ENCODE results near the gene TOP2A. TPM values are rescaled to one million over a fixed set of nuclear protein-coding genes. Genes with fewer than 3 reads are reported as not detected.
"Not testable (repeated sequence)": the region's sequence is repeated elsewhere in the genome, so short reads cannot be mapped to it uniquely, and the experiment has no call there.

Gene TOP2A
- total RNA-seq, 1 experiment from 2014 or later, result 1,672 TPM

- H3K9me3 Mint-ChIP-seq (ENCODE audit: low read depth, unreplicated experiment), result peaks cover 24% of the 10 kb centered on the region
- H3K27ac Mint-ChIP-seq (ENCODE audit: unreplicated experiment), result peak overlapping the region; percentile 14
- CTCF ChIA-PET, result interaction anchor here (0.6 to 2.7 kb wide), 20 partner anchors 9 to 719 kb away, joined by 3 to 13 read pairs (median 5); partner anchors contain the start of genes KRT25, TOP2A and WIPF2
- H3K4me1 Mint-ChIP-seq (ENCODE audit: low read depth, unreplicated experiment), result peaks cover 25% of the 10 kb centered on the region
- H3K4me3 Mint-ChIP-seq (ENCODE audit: low read depth, unreplicated experiment), result no peak overlapping the region
- H3K27me3 Mint-ChIP-seq (ENCODE audit: unreplicated experiment), result no peaks in the 10 kb centered on the region
- TF ChIP-seq, protein P1, sequence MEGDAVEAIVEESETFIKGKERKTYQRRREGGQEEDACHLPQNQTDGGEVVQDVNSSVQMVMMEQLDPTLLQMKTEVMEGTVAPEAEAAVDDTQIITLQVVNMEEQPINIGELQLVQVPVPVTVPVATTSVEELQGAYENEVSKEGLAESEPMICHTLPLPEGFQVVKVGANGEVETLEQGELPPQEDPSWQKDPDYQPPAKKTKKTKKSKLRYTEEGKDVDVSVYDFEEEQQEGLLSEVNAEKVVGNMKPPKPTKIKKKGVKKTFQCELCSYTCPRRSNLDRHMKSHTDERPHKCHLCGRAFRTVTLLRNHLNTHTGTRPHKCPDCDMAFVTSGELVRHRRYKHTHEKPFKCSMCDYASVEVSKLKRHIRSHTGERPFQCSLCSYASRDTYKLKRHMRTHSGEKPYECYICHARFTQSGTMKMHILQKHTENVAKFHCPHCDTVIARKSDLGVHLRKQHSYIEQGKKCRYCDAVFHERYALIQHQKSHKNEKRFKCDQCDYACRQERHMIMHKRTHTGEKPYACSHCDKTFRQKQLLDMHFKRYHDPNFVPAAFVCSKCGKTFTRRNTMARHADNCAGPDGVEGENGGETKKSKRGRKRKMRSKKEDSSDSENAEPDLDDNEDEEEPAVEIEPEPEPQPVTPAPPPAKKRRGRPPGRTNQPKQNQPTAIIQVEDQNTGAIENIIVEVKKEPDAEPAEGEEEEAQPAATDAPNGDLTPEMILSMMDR (IDR thresholded peaks at IDR 0.05; ENCODE audit: unreplicated experiment), result no peak
- intact Hi-C loops (cut with micrococcal nuclease; ENCODE audit: unreplicated experiment), result loop anchor here (2.0 to 10.0 kb wide), 3 partner anchors 173 to 365 kb away; no protein-coding TSS in a partner anchor
- BruUV-seq (replicated peaks), result no TSS peak
- DNase-seq, result no peak
- peaks cover 6% of the 10 kb centered on the region for H3K36me3 Mint-ChIP-seq (ENCODE audit: insufficient read depth, unreplicated experiment)
These were observed 45.7 kb downstream of the TOP2A start for GRCh38 chr17:40372031-40372430.

GRCh38 chr17:40371261-40371929 is 46.3 kb downstream of the TOP2A start:
- Mint-ChIP-seq H3K27ac (ENCODE audit: unreplicated experiment) (no peak overlapping the region), H3K36me3 (ENCODE audit: insufficient read depth, unreplicated experiment) (peaks cover 6% of the 10 kb centered on the region), H3K27me3 (ENCODE audit: unreplicated experiment) (no peaks in the 10 kb centered on the region), H3K9me3 (ENCODE audit: low read depth, unreplicated experiment) (peaks cover 24% of the 10 kb centered on the region), H3K4me3 (ENCODE audit: low read depth, unreplicated experiment) (no peak overlapping the region), H3K4me1 (ENCODE audit: low read depth, unreplicated experiment) (peaks cover 25% of the 10 kb centered on the region)
- CTCF ChIA-PET, result interaction anchor here (0.7 to 2.7 kb wide), 14 partner anchors 9 to 910 kb away, joined by 3 to 13 read pairs (median 5); partner anchors contain the start of genes CDK12 and TOP2A
- DNase-seq, result no peak
- TF ChIP-seq, protein P1 (IDR thresholded peaks at IDR 0.05; ENCODE audit: unreplicated experiment), result no peak
- BruUV-seq (replicated peaks), result no TSS peak
- intact Hi-C loops (cut with micrococcal nuclease; ENCODE audit: unreplicated experiment), result loop anchor here (5.0 to 10.0 kb wide), 2 partner anchors 323 to 364 kb away; no protein-coding TSS in a partner anchor

DNA sequence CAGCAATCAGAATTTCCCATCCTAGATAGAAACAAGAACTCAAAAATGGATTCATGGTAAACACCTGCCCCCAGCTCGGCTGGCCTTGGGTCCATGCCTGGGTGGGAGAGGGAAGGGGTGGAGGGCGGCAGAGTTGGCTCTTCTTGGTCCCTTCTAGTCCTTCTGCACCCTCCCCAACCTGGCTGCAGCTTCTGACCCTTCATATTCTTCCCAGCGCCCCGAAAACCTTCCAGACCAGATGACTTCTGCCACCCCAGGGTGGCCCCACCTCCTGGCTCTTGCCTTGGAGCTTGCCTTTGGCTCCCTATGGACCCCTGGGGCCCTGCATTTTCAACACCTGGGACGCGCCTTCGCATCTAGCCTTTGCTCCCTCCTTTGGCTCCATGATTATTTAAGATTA is 47.8 kb downstream of the TOP2A start:
- TF ChIP-seq, protein P1 (IDR thresholded peaks at IDR 0.05; ENCODE audit: unreplicated experiment), result no peak
- Mint-ChIP-seq H3K4me3 (ENCODE audit: low read depth, unreplicated experiment) (no peak overlapping the region), H3K4me1 (ENCODE audit: low read depth, unreplicated experiment) (peaks cover 25% of the 10 kb centered on the region), H3K27me3 (ENCODE audit: unreplicated experiment) (no peaks in the 10 kb centered on the region), H3K36me3 (ENCODE audit: insufficient read depth, unreplicated experiment) (peaks cover 8% of the 10 kb centered on the region), H3K27ac (ENCODE audit: unreplicated experiment) (no peak overlapping the region), H3K9me3 (ENCODE audit: low read depth, unreplicated experiment) (peaks cover 24% of the 10 kb centered on the region)
- no TSS peak for BruUV-seq (replicated peaks)
- CTCF ChIA-PET, result interaction anchor here (0.6 to 2.3 kb wide), 4 partner anchors 11 to 238 kb away, joined by 3 to 9 read pairs (median 4); no protein-coding TSS in a partner anchor
- DNase-seq, result no peak
- intact Hi-C loops (cut with micrococcal nuclease; ENCODE audit: unreplicated experiment), result loop anchor here (5.0 to 10.0 kb wide), 2 partner anchors 325 to 363 kb away; no protein-coding TSS in a partner anchor

- Mint-ChIP-seq H3K36me3 (ENCODE audit: insufficient read depth, unreplicated experiment) (peaks cover 30% of the 10 kb centered on the region), H3K4me1 (ENCODE audit: low read depth, unreplicated experiment) (peaks cover 28% of the 10 kb centered on the region)
- CTCF ChIA-PET, result interaction anchor here (0.7 to 3.7 kb wide), 10 partner anchors 9 to 326 kb away, joined by 3 to 13 read pairs (median 5); partner anchors contain the start of genes IGFBP4 and TOP2A
- H3K27ac Mint-ChIP-seq (ENCODE audit: unreplicated experiment); intact Hi-C loops (cut with micrococcal nuclease; ENCODE audit: unreplicated experiment); H3K4me3 Mint-ChIP-seq (ENCODE audit: low read depth, unreplicated experiment); H3K9me3 Mint-ChIP-seq (ENCODE audit: low read depth, unreplicated experiment); DNase-seq; BruUV-seq (replicated peaks); H3K27me3 Mint-ChIP-seq (ENCODE audit: unreplicated experiment): not testable (repeated sequence)
These were observed 50.0 kb downstream of the TOP2A start for GRCh38 chr17:40367728-40368127.
